Measurements from ENCODE around the gene UNC119.
A peak's percentile ranks its signal among the peaks of the same experiment; 100 is the strongest.

Gene UNC119

DNA sequence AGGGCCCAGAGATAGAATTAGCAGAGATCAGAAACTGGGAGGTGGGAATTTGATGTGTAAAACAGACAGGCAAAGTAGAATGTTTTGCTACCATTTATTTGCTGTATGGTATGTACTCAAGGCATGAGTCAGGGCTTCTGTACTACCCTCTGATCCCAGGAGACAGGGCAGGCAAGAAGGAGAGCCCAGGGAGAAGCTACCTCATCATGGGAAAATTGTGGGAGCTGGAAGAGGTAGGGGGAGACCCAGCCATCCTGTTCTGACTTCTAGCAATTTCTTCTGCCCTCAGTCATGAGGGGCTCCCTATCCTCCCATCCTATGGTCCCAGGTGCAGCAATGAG, 20.6 kb upstream of the UNC119 start:
- H3K4me3 ChIP-seq (ENCODE audit: control insufficient read depth, low read depth, low read length) = no peak overlapping the region
- peak; percentile 45 for DNase-seq (ENCODE audit: low read depth)
- TF ChIP-seq, protein P1, sequence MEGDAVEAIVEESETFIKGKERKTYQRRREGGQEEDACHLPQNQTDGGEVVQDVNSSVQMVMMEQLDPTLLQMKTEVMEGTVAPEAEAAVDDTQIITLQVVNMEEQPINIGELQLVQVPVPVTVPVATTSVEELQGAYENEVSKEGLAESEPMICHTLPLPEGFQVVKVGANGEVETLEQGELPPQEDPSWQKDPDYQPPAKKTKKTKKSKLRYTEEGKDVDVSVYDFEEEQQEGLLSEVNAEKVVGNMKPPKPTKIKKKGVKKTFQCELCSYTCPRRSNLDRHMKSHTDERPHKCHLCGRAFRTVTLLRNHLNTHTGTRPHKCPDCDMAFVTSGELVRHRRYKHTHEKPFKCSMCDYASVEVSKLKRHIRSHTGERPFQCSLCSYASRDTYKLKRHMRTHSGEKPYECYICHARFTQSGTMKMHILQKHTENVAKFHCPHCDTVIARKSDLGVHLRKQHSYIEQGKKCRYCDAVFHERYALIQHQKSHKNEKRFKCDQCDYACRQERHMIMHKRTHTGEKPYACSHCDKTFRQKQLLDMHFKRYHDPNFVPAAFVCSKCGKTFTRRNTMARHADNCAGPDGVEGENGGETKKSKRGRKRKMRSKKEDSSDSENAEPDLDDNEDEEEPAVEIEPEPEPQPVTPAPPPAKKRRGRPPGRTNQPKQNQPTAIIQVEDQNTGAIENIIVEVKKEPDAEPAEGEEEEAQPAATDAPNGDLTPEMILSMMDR (conservative IDR thresholded peaks at IDR 0.05; ENCODE audit: control insufficient read depth, insufficient read depth, low read depth, low read length) = no peak

DNA sequence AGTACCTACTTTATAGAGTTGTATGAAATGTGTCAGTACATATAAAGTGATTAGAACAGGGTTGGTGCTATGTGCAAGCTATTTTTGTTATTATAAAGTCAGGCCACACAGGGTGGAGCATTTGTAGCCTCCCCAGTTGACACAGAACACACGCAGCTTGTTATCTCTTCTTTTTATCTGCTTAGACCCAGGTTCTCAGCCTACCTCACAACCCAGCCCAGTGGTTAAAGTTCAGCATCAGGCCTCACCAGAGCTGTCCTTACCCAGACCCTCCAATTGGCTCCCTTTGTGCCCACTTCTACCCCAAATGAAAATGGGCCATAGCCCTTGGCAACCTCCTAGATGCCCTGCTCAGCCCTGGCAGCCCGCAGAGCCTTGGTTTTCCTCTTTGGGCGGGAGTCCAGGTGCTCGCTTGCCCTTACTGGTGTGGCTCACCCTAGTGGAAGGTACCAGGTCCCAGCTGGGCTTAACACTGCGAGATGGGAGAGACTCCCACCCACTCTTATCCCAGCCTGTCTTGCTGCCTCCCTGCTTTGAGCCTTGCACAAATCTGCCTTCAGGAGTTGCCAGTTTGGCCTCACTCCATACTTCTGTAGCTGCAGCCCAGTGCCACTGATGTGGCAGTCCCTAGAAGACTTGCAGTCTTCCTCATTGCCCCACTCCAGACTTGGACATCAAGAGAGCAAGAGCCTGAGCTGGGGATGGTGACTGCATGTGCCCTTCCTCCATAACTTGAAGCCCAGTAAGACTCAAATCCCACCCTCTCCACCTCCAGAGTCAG, 20.0 kb upstream of the UNC119 start:
- no peak overlapping the region for H3K4me3 ChIP-seq (ENCODE audit: control insufficient read depth, low read depth, low read length)
- DNase-seq (ENCODE audit: low read depth) = no peak
- TF ChIP-seq, protein P1 (conservative IDR thresholded peaks at IDR 0.05; ENCODE audit: control insufficient read depth, insufficient read depth, low read depth, low read length) = no peak

DNA sequence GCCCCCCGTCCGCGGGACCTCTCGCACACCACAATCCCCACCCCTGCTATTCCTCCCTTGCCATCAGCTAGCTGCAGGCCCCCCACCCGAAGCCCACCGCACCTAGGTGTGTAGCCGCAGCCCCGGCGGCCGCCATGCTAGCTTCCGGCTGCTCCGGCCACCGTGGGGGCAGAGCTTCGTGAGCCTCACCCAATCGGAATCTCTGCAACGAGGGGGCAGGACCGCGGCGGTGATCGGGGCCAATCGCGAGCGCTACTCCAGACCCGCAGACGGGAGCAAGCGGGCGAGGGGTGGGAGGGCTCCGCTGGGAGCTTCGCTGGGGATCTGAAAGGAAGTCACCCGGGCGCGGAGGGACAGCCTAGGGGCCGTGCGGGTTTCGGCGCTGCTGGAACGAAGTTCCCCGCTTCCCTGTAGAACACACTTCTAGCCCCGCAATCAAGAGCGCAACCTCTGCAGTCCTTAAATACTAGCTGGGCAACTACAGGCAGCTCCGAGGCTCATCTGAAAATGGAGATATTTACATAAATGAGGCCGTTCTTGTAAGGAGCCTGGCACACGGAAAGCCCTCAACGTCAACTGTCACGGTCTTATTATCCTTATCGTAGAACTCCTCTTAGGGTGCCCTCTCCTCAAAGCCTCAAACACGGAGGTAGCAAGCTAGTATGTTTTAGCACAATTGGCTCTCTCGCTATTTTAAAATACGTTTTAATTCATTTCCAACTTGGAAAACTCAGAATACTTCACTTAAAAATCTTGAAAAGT, 19.1 kb upstream of the UNC119 start, which contains the start of gene PIGS:
Gene PIGS, minus strand, starts transcription at position 164 of the 762 bp plus-strand sequence. Its CDS starts 28 bp downstream, at position 136.
- TF ChIP-seq, protein P1 (conservative IDR thresholded peaks at IDR 0.05; ENCODE audit: control insufficient read depth, insufficient read depth, low read depth, low read length) = no peak
- H3K4me3 ChIP-seq (ENCODE audit: control insufficient read depth, low read depth, low read length) = peak within 1 kb of the TSS; percentile 74
- peak; percentile 82 for DNase-seq (ENCODE audit: low read depth)

DNA sequence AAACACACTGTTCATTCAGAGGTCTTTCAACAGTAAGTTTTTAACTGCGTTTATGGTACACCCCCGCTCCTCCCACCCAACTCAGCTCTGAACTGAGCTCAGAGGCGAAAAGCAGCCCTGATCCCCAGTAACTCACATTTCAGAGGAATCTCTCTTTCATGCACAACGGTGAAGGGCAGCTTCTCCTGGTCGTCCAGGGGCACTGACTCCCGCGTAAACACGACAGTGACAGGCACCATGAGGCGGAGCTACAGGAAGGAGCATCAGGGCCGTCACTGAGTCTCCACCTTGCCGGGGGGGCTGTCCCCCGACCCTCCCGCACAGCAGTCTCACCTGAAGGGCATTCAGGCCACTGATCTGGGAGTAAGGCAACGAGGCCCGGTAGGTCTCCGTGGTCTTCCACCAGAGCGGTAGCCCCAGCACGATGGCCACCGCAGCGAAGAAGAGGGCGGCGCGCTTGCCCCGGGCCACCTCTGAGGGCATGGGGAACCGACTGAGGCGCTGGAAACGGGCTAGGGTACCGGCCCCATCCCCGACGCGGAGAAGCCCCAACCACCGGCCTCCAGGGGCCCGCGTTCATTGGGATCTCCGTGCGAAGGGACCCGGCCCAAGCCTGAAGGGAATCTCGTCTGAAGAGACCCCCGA, 18.4 kb upstream of the UNC119 start:
- TF ChIP-seq, protein P1 (conservative IDR thresholded peaks at IDR 0.05; ENCODE audit: control insufficient read depth, insufficient read depth, low read depth, low read length) = no peak
- DNase-seq (ENCODE audit: low read depth) = no peak
- H3K4me3 ChIP-seq (ENCODE audit: control insufficient read depth, low read depth, low read length) = peak overlapping the region; percentile 74

DNA sequence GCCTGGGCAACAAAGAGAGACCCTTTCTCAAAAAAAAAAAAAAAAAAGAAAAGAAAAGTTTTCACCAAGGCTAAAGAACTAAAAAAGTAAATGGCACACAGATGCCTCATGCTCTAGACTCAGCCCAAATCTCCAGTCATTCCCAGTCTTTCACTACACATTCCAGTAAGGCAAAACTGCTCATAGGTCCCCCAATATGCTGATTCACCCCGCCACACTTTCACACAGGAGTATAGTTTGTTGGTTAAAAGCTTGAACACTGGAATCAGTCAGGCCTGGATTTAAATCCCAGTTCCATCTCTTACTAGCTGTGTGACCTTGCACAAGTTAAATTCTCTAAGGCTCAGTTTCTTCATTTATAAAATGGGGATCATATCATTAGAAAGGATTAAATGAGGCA, 17.0 kb upstream of the UNC119 start:
- no peak overlapping the region for H3K4me3 ChIP-seq (ENCODE audit: control insufficient read depth, low read depth, low read length)
- no peak for DNase-seq (ENCODE audit: low read depth)
- TF ChIP-seq, protein P1 (conservative IDR thresholded peaks at IDR 0.05; ENCODE audit: control insufficient read depth, insufficient read depth, low read depth, low read length) = no peak

DNA sequence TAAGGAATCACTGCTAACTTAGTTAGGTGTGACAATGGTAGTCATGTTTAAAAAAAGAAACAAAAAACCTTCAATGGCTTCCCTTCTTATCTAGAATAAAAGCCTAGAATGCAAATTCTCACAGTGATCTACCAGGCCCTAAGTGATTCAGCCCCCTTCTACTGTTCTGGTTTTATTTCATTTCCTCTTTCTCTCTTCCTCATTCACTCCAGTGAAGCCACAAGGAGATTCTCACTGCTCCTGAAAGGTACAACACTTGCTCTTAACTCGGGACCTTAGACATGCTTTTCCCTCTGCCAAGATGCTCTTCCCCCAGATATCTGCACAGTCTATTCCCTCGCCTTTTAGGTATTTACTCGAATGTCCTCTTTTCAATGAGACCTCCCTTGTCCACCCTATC, 15.2 kb upstream of the UNC119 start:
- no peak for DNase-seq (ENCODE audit: low read depth)

More for the DNA sequence above, 15.2 kb upstream of the UNC119 start:
- TF ChIP-seq, protein P1 (conservative IDR thresholded peaks at IDR 0.05; ENCODE audit: control insufficient read depth, insufficient read depth, low read depth, low read length) = no peak
- no peak overlapping the region for H3K4me3 ChIP-seq (ENCODE audit: control insufficient read depth, low read depth, low read length)
